BE2C (cell line): Measurements from ENCODE around the gene TSPAN3.

Source experiments
- DNase-seq: peaks from one replicate; pipeline ENCODE4 v3.0.0-alpha.2; 2020
- H3K27me3 ChIP-seq: fragments of 250-450 bp; sonication (Bioruptor Pico); 2 replicates; pipeline ENCODE4 v1.5.1; 2020; ENCODE audit warnings: mild to moderate bottlenecking
- H3K36me3 ChIP-seq: fragments of 250-450 bp; sonication (Bioruptor Pico); 2 replicates; pipeline ENCODE4 v1.5.1; 2020; ENCODE audit warnings: mild to moderate bottlenecking
- H3K4me1 ChIP-seq: fragments of 250-450 bp; sonication (Bioruptor Pico); 2 replicates; pipeline ENCODE4 v1.5.1; 2020
- H3K4me3 ChIP-seq: 2 replicates; pipeline ENCODE4 v1.5.1; 2011; ENCODE audit warnings: low read depth, low read length
- H3K9me3 ChIP-seq: fragments of 250-450 bp; sonication (Bioruptor Pico); 2 replicates; pipeline ENCODE4 v1.5.1; 2020
- CTCF ChIP-seq: IDR thresholded peaks from 2 replicates; pipeline ENCODE4 v1.5.1; 2012; ENCODE audit warnings: mild to moderate bottlenecking, low read depth, low read length

The TSPAN3 gene

DNA sequence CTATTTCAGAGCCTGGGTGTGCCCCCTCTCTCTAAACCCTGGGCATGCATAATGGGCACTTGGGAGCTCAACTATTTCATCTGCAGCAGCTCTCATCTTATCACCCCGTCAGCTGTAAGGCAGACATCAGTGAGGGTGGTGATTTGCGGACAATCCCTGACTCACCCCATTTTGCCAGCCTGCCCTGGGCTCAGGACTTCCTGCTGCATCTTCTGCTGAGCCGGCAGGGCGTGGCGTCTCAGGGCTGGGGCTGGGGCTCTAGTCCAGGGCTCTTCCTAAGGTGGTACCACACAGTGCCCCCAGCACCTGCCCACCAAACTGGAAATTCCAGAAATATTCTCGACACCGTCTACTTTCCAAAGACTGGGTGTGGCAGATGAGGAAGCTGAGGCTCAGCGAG, 76.9 kb downstream of the TSPAN3 start:
- no peaks in the 10 kb centered on the region for H3K27me3 ChIP-seq
- DNase-seq = no peak
- no peak for TF ChIP-seq CTCF
- no peaks in the 10 kb centered on the region for H3K9me3 ChIP-seq
- H3K4me3 ChIP-seq = no peak overlapping the region
- H3K36me3 ChIP-seq = no peaks in the 10 kb centered on the region
- H3K4me1 ChIP-seq = peaks cover 37% of the 10 kb centered on the region

GRCh38 chr15:76993114-76993725, 77.7 kb downstream of the TSPAN3 start:
- Histone ChIP-seq H3K4me1 (peaks cover 30% of the 10 kb centered on the region), H3K4me3 (no peak overlapping the region), H3K36me3 (no peaks in the 10 kb centered on the region), H3K27me3 (no peaks in the 10 kb centered on the region), H3K9me3 (no peaks in the 10 kb centered on the region)
- no peak for TF ChIP-seq CTCF
- DNase-seq = no peak

DNA sequence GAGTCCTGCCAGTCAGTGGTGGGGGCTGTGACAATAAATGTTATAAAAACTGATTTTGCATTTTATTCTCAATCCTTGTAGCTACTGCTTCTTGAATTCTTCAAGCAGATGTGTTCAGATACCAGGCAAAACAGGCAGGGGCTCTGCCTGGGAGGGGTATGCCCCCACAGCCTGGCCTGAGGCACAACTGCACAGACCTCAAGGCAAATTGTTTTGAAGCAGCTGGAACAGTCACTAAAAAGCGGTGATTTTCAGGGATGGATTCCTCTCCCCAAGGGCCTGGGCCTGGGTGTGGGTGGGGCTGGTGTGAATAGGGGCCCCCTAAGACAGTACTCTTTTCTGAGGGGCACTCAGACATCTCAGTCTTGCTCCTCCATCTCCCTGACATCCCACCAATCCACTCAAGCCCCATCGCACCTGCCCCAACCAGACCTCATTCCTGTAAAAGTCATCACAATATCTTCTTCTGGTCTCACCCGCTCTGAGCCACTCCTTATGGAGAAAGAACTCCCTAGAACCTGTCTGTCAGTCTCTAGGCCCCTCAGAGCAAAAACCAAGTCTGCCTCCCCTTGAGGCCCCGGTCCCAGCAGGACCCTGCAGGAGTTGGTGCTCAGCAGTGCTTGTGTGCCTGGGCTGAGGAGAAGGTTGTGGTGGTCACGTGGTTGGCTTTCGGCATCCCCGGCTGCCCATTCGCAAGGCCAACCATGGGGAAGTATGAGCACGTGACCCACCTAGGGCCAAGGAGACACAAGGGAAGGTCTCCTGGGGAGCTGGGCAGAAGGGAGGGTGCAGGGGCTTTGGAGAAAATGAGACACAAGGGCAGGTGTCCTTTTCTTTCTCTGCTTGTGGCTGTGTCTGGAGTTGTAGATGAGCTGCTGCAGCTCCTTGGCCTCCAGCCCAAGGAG, 78.9 kb downstream of the TSPAN3 start:
- no peak overlapping the region for H3K4me3 ChIP-seq
- H3K27me3 ChIP-seq = no peaks in the 10 kb centered on the region
- H3K9me3 ChIP-seq = no peaks in the 10 kb centered on the region
- no peak for DNase-seq
- H3K36me3 ChIP-seq = no peaks in the 10 kb centered on the region
- H3K4me1 ChIP-seq = peaks cover 17% of the 10 kb centered on the region
- no peak for TF ChIP-seq CTCF
